ENCODE data around the gene GRID1. TPM values are rescaled to one million over a fixed set of nuclear protein-coding genes. Genes with fewer than 3 reads are reported as not detected.

Gene GRID1
- total RNA-seq, 1 experiment from 2014 or later = 5.6 TPM

- Histone ChIP-seq H3K36me3 (ENCODE audit: control insufficient read depth in 1 of 2, insufficient read depth in 2 of 2, low read length in 2 of 2) (no peaks in the 10 kb centered on the region), H2AFZ (ENCODE audit: low read depth, low read length, poor library complexity, severe bottlenecking) (no peak overlapping the region), H3K9me2 (ENCODE audit: insufficient read depth) (no peaks in the 10 kb centered on the region), H4K20me1 (ENCODE audit: insufficient read depth) (no peaks in the 10 kb centered on the region), H3K4me1 (ENCODE audit: control insufficient read depth in 1 of 2, insufficient read depth in 2 of 2, low read length in 2 of 2) (peaks cover 0 to 7% of the 10 kb centered on the region in 2 experiments; a peak in 2 of 4 replicates), H3K27ac (ENCODE audit: low read depth, low read length) (no peak overlapping the region), H3K9me3 (ENCODE audit: control insufficient read depth in 1 of 2, insufficient read depth in 1 of 2, low read depth in 1 of 2, low read length in 2 of 2) (no peaks in the 10 kb centered on the region), H3K9ac (ENCODE audit: low read length) (no peak overlapping the region), H3K79me2 (ENCODE audit: insufficient read depth, low read length) (no peaks in the 10 kb centered on the region), H3K27me3 (ENCODE audit: insufficient read depth, low read length) (no peaks in the 10 kb centered on the region), H3K4me3 (replicated peaks in 1 of 2; ENCODE audit: low read depth in 1 of 2, low read length in 2 of 2) (no peak overlapping the region), H3K4me2 (ENCODE audit: low read length) (no peak overlapping the region)
- DNase-seq (ENCODE audit: low read depth, low spot score) = no peak
- ChIA-PET POLR2A (no interaction called here), CTCF (no interaction called here), RAD21 (ENCODE audit: low non-redundant PET in 1 of 2, low total read pairs in 2 of 2, uncharacterized antibody in 2 of 2, unreplicated experiment in 2 of 2) (no interaction called here)
- intact Hi-C loops (cut with micrococcal nuclease) = no loop called here
- BruUV-seq (replicated peaks) = no TSS peak
- TF ChIP-seq JUND (IDR thresholded peaks at IDR 0.05) (no peak), CEBPB (IDR thresholded peaks at IDR 0.05; ENCODE audit: low read depth) (no peak), FOSL1 (IDR thresholded peaks at IDR 0.05; ENCODE audit: low read depth) (no peak), ZFX (IDR thresholded peaks at IDR 0.05) (no peak), POLR2AphosphoS5 (IDR thresholded peaks at IDR 0.05; ENCODE audit: low read depth, low read length) (no peak), ZBTB33 (IDR thresholded peaks at IDR 0.05; ENCODE audit: extremely low read depth, insufficient replicate concordance, low read length) (no peak), CBX3 (IDR thresholded peaks at IDR 0.05; ENCODE audit: low read depth) (no peak), TCF7L2 (IDR thresholded peaks at IDR 0.05; ENCODE audit: borderline replicate concordance, extremely low read depth, insufficient read depth, insufficient read length) (no peak), POLR2A (IDR thresholded peaks at IDR 0.05; ENCODE audit: borderline replicate concordance, extremely low read depth, insufficient read depth, insufficient read length) (no peak), ELF1 (IDR thresholded peaks at IDR 0.05; ENCODE audit: borderline replicate concordance, low read depth) (no peak)
- TF ChIP-seq, protein P1, sequence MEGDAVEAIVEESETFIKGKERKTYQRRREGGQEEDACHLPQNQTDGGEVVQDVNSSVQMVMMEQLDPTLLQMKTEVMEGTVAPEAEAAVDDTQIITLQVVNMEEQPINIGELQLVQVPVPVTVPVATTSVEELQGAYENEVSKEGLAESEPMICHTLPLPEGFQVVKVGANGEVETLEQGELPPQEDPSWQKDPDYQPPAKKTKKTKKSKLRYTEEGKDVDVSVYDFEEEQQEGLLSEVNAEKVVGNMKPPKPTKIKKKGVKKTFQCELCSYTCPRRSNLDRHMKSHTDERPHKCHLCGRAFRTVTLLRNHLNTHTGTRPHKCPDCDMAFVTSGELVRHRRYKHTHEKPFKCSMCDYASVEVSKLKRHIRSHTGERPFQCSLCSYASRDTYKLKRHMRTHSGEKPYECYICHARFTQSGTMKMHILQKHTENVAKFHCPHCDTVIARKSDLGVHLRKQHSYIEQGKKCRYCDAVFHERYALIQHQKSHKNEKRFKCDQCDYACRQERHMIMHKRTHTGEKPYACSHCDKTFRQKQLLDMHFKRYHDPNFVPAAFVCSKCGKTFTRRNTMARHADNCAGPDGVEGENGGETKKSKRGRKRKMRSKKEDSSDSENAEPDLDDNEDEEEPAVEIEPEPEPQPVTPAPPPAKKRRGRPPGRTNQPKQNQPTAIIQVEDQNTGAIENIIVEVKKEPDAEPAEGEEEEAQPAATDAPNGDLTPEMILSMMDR (IDR thresholded peaks at IDR 0.05 in 2 of 3, conservative IDR thresholded peaks at IDR 0.05 in 1 of 3; ENCODE audit: borderline replicate concordance in 1 of 3, insufficient read depth in 1 of 3, low read depth in 2 of 3, low read length in 2 of 3) = no peak
- TF ChIP-seq, protein P2, sequence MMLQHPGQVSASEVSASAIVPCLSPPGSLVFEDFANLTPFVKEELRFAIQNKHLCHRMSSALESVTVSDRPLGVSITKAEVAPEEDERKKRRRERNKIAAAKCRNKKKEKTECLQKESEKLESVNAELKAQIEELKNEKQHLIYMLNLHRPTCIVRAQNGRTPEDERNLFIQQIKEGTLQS (IDR thresholded peaks at IDR 0.05) = no peak
- TF ChIP-seq, protein P3, sequence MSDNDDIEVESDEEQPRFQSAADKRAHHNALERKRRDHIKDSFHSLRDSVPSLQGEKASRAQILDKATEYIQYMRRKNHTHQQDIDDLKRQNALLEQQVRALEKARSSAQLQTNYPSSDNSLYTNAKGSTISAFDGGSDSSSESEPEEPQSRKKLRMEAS (IDR thresholded peaks at IDR 0.05) = no peak
- ATAC-seq = no peak
These were observed 100.0 kb downstream of the GRID1 start for GRCh38 chr10:86266446-86267242.

Measured in HCT116 (cell line).